ENCODE results near the gene CTSE. TPM values are rescaled to one million over a fixed set of nuclear protein-coding genes. Genes with fewer than 3 reads are reported as not detected.

Gene CTSE
- total and polyA plus RNA-seq, 2 of the 4 experiments (the other 2 are of a cell fraction): not detected

DNA sequence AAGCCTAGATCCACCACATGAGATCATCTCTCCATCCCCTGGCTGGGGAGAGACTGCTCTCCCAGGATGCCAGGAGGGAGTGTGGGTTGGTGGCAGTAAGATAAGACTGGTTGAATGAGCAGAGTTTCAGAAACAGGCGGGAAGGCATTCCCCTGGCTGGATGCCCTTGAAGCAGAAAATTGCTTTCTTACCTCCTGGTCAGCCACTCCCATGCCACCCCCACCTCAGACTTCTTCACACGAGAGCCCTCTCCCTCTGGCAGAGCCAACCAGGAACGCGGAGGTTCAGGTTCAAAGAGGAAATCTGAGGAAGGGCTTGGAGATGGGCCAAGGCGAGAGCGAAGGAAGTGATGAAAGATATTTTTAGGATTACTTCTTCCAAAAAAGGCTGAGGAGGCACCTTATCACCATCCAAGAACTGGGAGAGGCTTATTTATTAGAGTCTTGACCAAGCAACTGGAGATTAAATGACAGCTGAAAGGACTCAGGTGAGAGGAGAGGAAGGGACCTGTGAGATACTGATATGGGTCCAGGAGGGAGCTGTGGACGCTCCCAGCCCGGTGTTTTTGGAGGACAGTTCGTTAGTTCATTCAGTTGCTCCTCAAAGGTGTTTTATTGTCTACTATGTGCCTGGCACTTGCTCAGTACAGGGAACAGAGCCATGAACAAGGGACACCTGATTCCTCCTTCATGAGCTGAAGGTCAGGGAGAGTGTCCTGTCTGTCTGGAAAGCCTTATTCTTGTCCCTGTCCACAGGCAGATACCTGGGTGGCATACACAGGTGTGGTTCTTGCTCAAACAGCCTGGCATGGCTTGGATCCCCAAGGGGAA is 61.5 kb downstream of the CTSE start:
- POLR2A ChIA-PET (ENCODE audit: unreplicated experiment): no interaction called here
- H2AFZ ChIP-seq (replicated peaks; ENCODE audit: low read length, poor library complexity): no peak overlapping the region
- no peak overlapping the region for H3K9ac ChIP-seq (ENCODE audit: low read depth, low read length)
- no peak overlapping the region for H3K27ac ChIP-seq (ENCODE audit: insufficient read depth, low read length)
- intact Hi-C loops (cut with micrococcal nuclease) (no loop called here), dilution Hi-C loops (cut with HindIII; ENCODE audit: low sequenced_read_pairs, unreplicated experiment) (no loop called here), in situ Hi-C loops (cut with MboI; ENCODE audit: low sequenced_read_pairs) (no loop called here)
- no TSS peak for BruUV-seq (replicated peaks)
- H3K23ac ChIP-seq (ENCODE audit: low read depth, low read length): no peak overlapping the region
- WGBS, 2 experiments (ENCODE audit: extremely low coverage in 2 of 2, insufficient read length in 1 of 2): no CpG with 5 or more reads among the region's 9 CpGs
- no peak overlapping the region for H4K91ac ChIP-seq (ENCODE audit: insufficient read depth, low read depth, low read length)
- H2BK20ac ChIP-seq (ENCODE audit: low read depth, low read length): no peak overlapping the region
- peaks cover 44% of the 10 kb centered on the region for H3K27me3 ChIP-seq (ENCODE audit: control insufficient read depth, insufficient read depth, low read length)
- no peak overlapping the region for H3K18ac ChIP-seq (ENCODE audit: low read depth, low read length)
- no peak overlapping the region for H3K4me2 ChIP-seq (ENCODE audit: low read depth, low read length)
- H3K4ac ChIP-seq (ENCODE audit: low read depth, low read length): no peak overlapping the region
- H2BK120ac ChIP-seq (ENCODE audit: low read depth, low read length): no peak overlapping the region
- no peak overlapping the region for H4K5ac ChIP-seq (ENCODE audit: low read depth, low read length)
- H3K56ac ChIP-seq (ENCODE audit: extremely low read depth, insufficient read depth, low read length): no peak overlapping the region
- no peak overlapping the region for H2AK9ac ChIP-seq (replicated peaks; ENCODE audit: low read depth, low read length, poor library complexity)
- no peaks in the 10 kb centered on the region for H4K20me1 ChIP-seq (ENCODE audit: insufficient read depth, low read length)
- H3K9me3 ChIP-seq (ENCODE audit: control insufficient read depth, insufficient read depth, low read length): no peaks in the 10 kb centered on the region
- no peak overlapping the region for H2BK5ac ChIP-seq (ENCODE audit: low read depth, low read length, poor library complexity, severe bottlenecking)
- CTCF ChIA-PET: interaction anchor here (1.8 kb wide), 1 partner anchor 15 kb away, joined by 7 read pairs; no protein-coding TSS in a partner anchor
- no peaks in the 10 kb centered on the region for H3K36me3 ChIP-seq (ENCODE audit: control insufficient read depth, insufficient read depth, low read length)
- no peak overlapping the region for H3K4me3 ChIP-seq (ENCODE audit: insufficient read depth, low read depth, low read length)
- no peak overlapping the region for H4K8ac ChIP-seq (ENCODE audit: low read depth in 2 of 2, low read length in 2 of 2)
- ATAC-seq (ENCODE audit: low read depth) (no peak), DNase-seq (peak; percentile 7)
- no peaks in the 10 kb centered on the region for H3K4me1 ChIP-seq (ENCODE audit: control insufficient read depth, insufficient read depth, low read length)
- no peak overlapping the region for H3K14ac ChIP-seq (replicated peaks; ENCODE audit: low read depth, low read length)
- TF ChIP-seq RCOR1 (IDR thresholded peaks at IDR 0.05; ENCODE audit: insufficient replicate concordance, low read length) (no peak), MXI1 (IDR thresholded peaks at IDR 0.05; ENCODE audit: borderline replicate concordance, low read depth, low read length) (no peak), RAD21 (IDR thresholded peaks at IDR 0.05; ENCODE audit: low read length) (no peak), MAZ (IDR thresholded peaks at IDR 0.05; ENCODE audit: borderline replicate concordance, low read depth, low read length) (no peak), CEBPB (IDR thresholded peaks at IDR 0.05; ENCODE audit: low read depth, low read length) (no peak), MAFK (IDR thresholded peaks at IDR 0.05; ENCODE audit: low read depth, low read length) (no peak), POLR2A (IDR thresholded peaks at IDR 0.05; ENCODE audit: low read depth, low read length) (no peak), FOS (IDR thresholded peaks at IDR 0.05; ENCODE audit: low read depth, low read length) (no peak), BHLHE40 (IDR thresholded peaks at IDR 0.05; ENCODE audit: low read depth, low read length) (no peak)
- H2BK15ac ChIP-seq (ENCODE audit: low read depth, low read length): no peak overlapping the region
- no peak overlapping the region for H2AK5ac ChIP-seq (ENCODE audit: low read depth, low read length)
- H3K9me1 ChIP-seq (ENCODE audit: insufficient read depth, low read length): no peaks in the 10 kb centered on the region; the same call in 1 of the 2 replicates
- H3K79me1 ChIP-seq (ENCODE audit: low read depth in 1 of 2, low read length in 2 of 2): no peaks in the 10 kb centered on the region
